Naive thymus-derived CD4-positive, alpha-beta T cell (primary cell): Measurements from ENCODE around the gene HDAC10. TPM values are rescaled to one million over a fixed set of nuclear protein-coding genes. Genes with fewer than 3 reads are reported as not detected.

Source experiments
- ATAC-seq: fragments of 150-1000 bp; cut with Tn5 transposase; 2 replicates; pipeline ENCODE4 v1.10.0; 2021; ENCODE audit warnings: mild to moderate bottlenecking, moderate library complexity
- CTCF ChIA-PET: fragments of 350-600 bp; sonication (Branson Sonifier 250); formaldehyde crosslinking; loops from one replicate; lab custom pipeline; 2021; ENCODE audit warnings: antibody characterized with exemption; lab: Charles Lee
- POLR2A ChIA-PET: fragments of 350-600 bp; sonication (Branson Sonifier 250); formaldehyde crosslinking; loops from one replicate; lab custom pipeline; 2021; ENCODE audit warnings: antibody characterized with exemption, inconsistent platforms; lab: Charles Lee
- DNase-seq, 9 donors: peaks; one replicate each; pipeline versions ENCODE4 v3.0.0 to v3.0.0-alpha.2; 2020 to 2022; ENCODE audit warnings: mixed read lengths in 1 of 9
- H3K27ac ChIP-seq: one replicate; pipeline ENCODE4 v1.7.0; 2013; ENCODE audit warnings: mild to moderate bottlenecking, low read depth, low read length, moderate library complexity
- H3K27me3 ChIP-seq, 2 donors: one replicate each; pipeline ENCODE4 v1.7.0; 2013; ENCODE audit warnings: low read length in 2 of 2, mild to moderate bottlenecking in 2 of 2, moderate library complexity in 2 of 2; ENCODE audit not compliant: control insufficient read depth in 2 of 2, insufficient read depth in 2 of 2
- H3K36me3 ChIP-seq, 3 experiments: 1 replicate in 2 of 3; 2 replicates in 1 of 3; pipeline ENCODE4 v1.7.0; 2013; ENCODE audit warnings: low read length in 3 of 3, mild to moderate bottlenecking in 3 of 3, moderate library complexity in 1 of 3; ENCODE audit not compliant: insufficient read depth in 3 of 3, control insufficient read depth in 2 of 3
- H3K4me1 ChIP-seq, 2 donors: one replicate each; pipeline ENCODE4 v1.7.0; 2013; ENCODE audit warnings: low read length in 2 of 2, mild to moderate bottlenecking in 2 of 2, moderate library complexity in 1 of 2; ENCODE audit not compliant: control insufficient read depth in 2 of 2, insufficient read depth in 2 of 2
- H3K4me3 ChIP-seq: 2 replicates; pipeline ENCODE4 v1.7.0; 2013; ENCODE audit warnings: mild to moderate bottlenecking, low read length
- H3K9me3 ChIP-seq, 3 experiments: 1 replicate in 2 of 3; 2 replicates in 1 of 3; pipeline ENCODE4 v1.7.0; 2013; ENCODE audit warnings: low read length in 3 of 3; ENCODE audit not compliant: control insufficient read depth in 2 of 3
- H3K27ac Mint-ChIP-seq, 9 donors: one replicate each; pipeline ENCODE4 v1.8.0; 2020 to 2022; ENCODE audit warnings: mixed read lengths in 9 of 9, mild to moderate bottlenecking in 8 of 9, moderate library complexity in 5 of 9, inconsistent platforms in 2 of 9
- H3K27me3 Mint-ChIP-seq, 5 donors: one replicate each; pipeline ENCODE4 v1.8.0; 2021 to 2022; ENCODE audit warnings: mixed read lengths in 5 of 5, mild to moderate bottlenecking in 1 of 5
- H3K36me3 Mint-ChIP-seq, 5 donors: one replicate each; pipeline ENCODE4 v1.8.0; 2020 to 2022; ENCODE audit warnings: mixed read lengths in 5 of 5, mild to moderate bottlenecking in 3 of 5, inconsistent platforms in 1 of 5
- H3K4me1 Mint-ChIP-seq, 7 donors: one replicate each; pipeline ENCODE4 v1.8.0; 2020 to 2022; ENCODE audit warnings: mixed read lengths in 7 of 7, mild to moderate bottlenecking in 3 of 7, inconsistent platforms in 1 of 7
- H3K4me3 Mint-ChIP-seq, 10 donors: one replicate each; pipeline ENCODE4 v1.8.0; 2020 to 2022; ENCODE audit warnings: mild to moderate bottlenecking in 10 of 10, mixed read lengths in 10 of 10, moderate library complexity in 6 of 10, inconsistent platforms in 2 of 10
- H3K9me3 Mint-ChIP-seq, 11 donors: one replicate each; pipeline ENCODE4 v1.8.0; 2020 to 2022; ENCODE audit warnings: mixed read lengths in 11 of 11, mild to moderate bottlenecking in 4 of 11, inconsistent platforms in 1 of 11, moderate library complexity in 1 of 11
- intact Hi-C, 2 donors: fragments of 100-400 bp; cut with micrococcal nuclease; formaldehyde crosslinking; loops; one replicate each; pipeline ENCODE4 v1.15.1; 2023
- polyA plus RNA-seq, 2 donors: library from polyadenylated mRNA; unstranded; fragments of 300-500 nt; fragmentation: Illumina TruSeq; gene quantifications; one replicate each; pipeline ENCODE4 v1.2.3, GENCODE V29; 2021
- total RNA-seq, 6 experiments: library from RNA in 5 of 6; stranded (reverse) in 5 of 6; gene quantifications; 1 replicate in 5 of 6; 2 replicates in 1 of 6; pipeline ENCODE4 v1.2.3 and lab custom pipeline; 2021 to 2026

The HDAC10 gene
- total RNA-seq, result 100 to 1,000 TPM in 3 of 5 experiments, 10 to 100 TPM in 2; 95.9 to 139 (median 105) TPM
- 1 to 10 TPM; 7.1 to 9.8 TPM for polyA plus RNA-seq
- total RNA-seq (lab: John Stamatoyannopoulos, UW), result 2.6 reads per million, percentile 13 among the genes with 10 or more reads in this experiment

GRCh38 chr22:50250555-50251476 is at the start of gene HDAC10:
TSS of gene HDAC10 (minus strand) at chr22:50251265. CDS start at chr22:50251032, 233 bp downstream.
- DNase-seq (peak; percentile 60 to 86 (median 71)), ATAC-seq (peak; percentile 78)
- Histone ChIP-seq H3K4me1 (peaks cover 25 to 38% of the 10 kb centered on the region in 2 donors), H3K4me3 (peak within 1 kb of the TSS; percentile 71), H3K27me3 (no peaks in the 10 kb centered on the region), H3K9me3 (no peaks in the 10 kb centered on the region), H3K36me3 (peaks cover 0 to 32% (median 0%) of the 10 kb centered on the region in 3 experiments), H3K27ac (peak within 1 kb of the TSS; percentile 71)
- intact Hi-C loops, result loop anchor here (1.0 to 5.0 kb wide), 4 partner anchors 10 to 276 kb away; partner anchors contain the start of genes MAPK11 (in 1 of the 2) and SCO2 (in 1 of the 2)
- H3K36me3 Mint-ChIP-seq, result peaks cover 0 to 3% (median 0%) of the 10 kb centered on the region in 5 donors
- H3K9me3 Mint-ChIP-seq, result no peaks in the 10 kb centered on the region
- H3K27me3 Mint-ChIP-seq, result no peaks in the 10 kb centered on the region
- peaks cover 4 to 26% (median 17%) of the 10 kb centered on the region in 7 donors for H3K4me1 Mint-ChIP-seq
- ChIA-PET POLR2A (interaction anchor here (0.8 to 3.6 kb wide), 17 partner anchors 8 to 373 kb away, joined by 3 to 24 read pairs (median 5); partner anchors contain the start of genes NCAPH2 and SCO2), CTCF (interaction anchor here (0.6 to 2.6 kb wide), 12 partner anchors 8 to 441 kb away, joined by 3 to 18 read pairs (median 4); partner anchors contain the start of genes LMF2, NCAPH2 and SCO2)
- peak within 1 kb of the TSS; percentile 61 to 88 (median 80) for H3K4me3 Mint-ChIP-seq
- H3K27ac Mint-ChIP-seq, result peak within 1 kb of the TSS in 7 of 9 donors; percentile 31 to 80 (median 65)

DNA sequence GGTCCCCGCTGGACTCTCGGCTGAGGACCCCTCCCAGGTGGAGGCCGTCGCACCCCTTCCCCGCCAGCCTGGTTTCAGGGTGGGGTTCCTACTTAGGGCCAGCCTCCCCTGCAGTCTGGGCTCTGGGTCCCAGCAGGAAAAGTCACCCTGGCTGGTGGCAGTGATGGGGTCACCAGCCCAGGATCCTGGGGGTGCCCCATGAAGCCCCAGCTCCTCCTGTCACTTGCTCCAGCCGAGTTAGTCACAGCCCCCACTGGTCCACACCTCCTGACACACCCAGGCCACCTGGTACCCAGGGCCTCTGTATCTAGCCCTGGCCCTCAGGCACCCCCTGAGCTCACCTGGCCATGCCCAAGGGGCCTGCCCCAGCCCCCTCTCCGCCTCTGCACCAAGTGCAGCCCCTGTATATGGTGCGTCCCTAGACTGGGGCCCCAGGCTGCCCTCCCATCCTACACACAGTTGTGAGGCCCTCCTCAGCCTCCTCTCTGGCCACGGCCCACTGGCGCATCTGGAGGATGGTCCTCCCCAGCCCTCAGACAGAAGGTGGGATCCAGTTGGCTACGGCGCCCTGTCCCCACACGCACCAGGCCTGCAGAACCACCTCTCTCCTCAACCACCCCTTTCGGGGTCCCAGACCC is 49.7 kb upstream of the HDAC10 start:
- Histone ChIP-seq H3K4me1 (no peaks in the 10 kb centered on the region), H3K4me3 (no peak overlapping the region), H3K27ac (no peak overlapping the region), H3K9me3 (no peaks in the 10 kb centered on the region), H3K36me3 (no peaks in the 10 kb centered on the region), H3K27me3 (no peaks in the 10 kb centered on the region)
- DNase-seq, result no peak
- peaks cover 0 to 6% (median 0%) of the 10 kb centered on the region in 7 donors for H3K4me1 Mint-ChIP-seq
- H3K36me3 Mint-ChIP-seq, result no peaks in the 10 kb centered on the region
- no peak overlapping the region for H3K27ac Mint-ChIP-seq
- no peaks in the 10 kb centered on the region for H3K9me3 Mint-ChIP-seq
- H3K4me3 Mint-ChIP-seq, result peak overlapping the region in 1 of 10 donors; percentile 42
- intact Hi-C loops, result no loop called here
- H3K27me3 Mint-ChIP-seq, result peaks cover 4 to 24% (median 14%) of the 10 kb centered on the region in 5 donors
- ChIA-PET POLR2A (no interaction called here), CTCF (interaction anchor here (0.6 kb wide), 1 partner anchor 22 kb away, joined by 3 read pairs; no protein-coding TSS in a partner anchor)
- ATAC-seq, result no peak

GRCh38 chr22:50299785-50300619 is 48.9 kb upstream of the HDAC10 start:
- CTCF ChIA-PET, result interaction anchor here (0.6 kb wide), 1 partner anchor 23 kb away, joined by 3 read pairs; no protein-coding TSS in a partner anchor
- H3K36me3 ChIP-seq, result no peaks in the 10 kb centered on the region
- ATAC-seq (no peak), DNase-seq (no peak)
- Mint-ChIP-seq H3K4me1 (peaks cover 0 to 6% (median 0%) of the 10 kb centered on the region in 7 donors), H3K36me3 (no peaks in the 10 kb centered on the region), H3K27me3 (peaks cover 4 to 23% (median 17%) of the 10 kb centered on the region in 5 donors), H3K9me3 (no peaks in the 10 kb centered on the region), H3K27ac (no peak overlapping the region), H3K4me3 (peak overlapping the region in 1 of 10 donors; percentile 12)
- no peaks in the 10 kb centered on the region for H3K9me3 ChIP-seq
- no peaks in the 10 kb centered on the region for H3K4me1 ChIP-seq
- H3K27me3 ChIP-seq, result no peaks in the 10 kb centered on the region
- no peak overlapping the region for H3K4me3 ChIP-seq
- H3K27ac ChIP-seq, result no peak overlapping the region
- intact Hi-C loops, result no loop called here
- POLR2A ChIA-PET, result no interaction called here

GRCh38 chr22:50298937-50299784 is 48.1 kb upstream of the HDAC10 start:
- Histone ChIP-seq H3K9me3 (no peaks in the 10 kb centered on the region), H3K27ac (no peak overlapping the region), H3K4me3 (no peak overlapping the region), H3K36me3 (no peaks in the 10 kb centered on the region), H3K27me3 (no peaks in the 10 kb centered on the region), H3K4me1 (no peaks in the 10 kb centered on the region)
- no peaks in the 10 kb centered on the region for H3K9me3 Mint-ChIP-seq
- ATAC-seq, result no peak
- peaks cover 0 to 6% (median 0%) of the 10 kb centered on the region in 7 donors for H3K4me1 Mint-ChIP-seq
- intact Hi-C loops, result no loop called here
- ChIA-PET CTCF (no interaction called here), POLR2A (no interaction called here)
- H3K27me3 Mint-ChIP-seq, result peaks cover 1 to 22% (median 13%) of the 10 kb centered on the region in 5 donors
- DNase-seq, result no peak
- peak overlapping the region in 1 of 10 donors; percentile 64 for H3K4me3 Mint-ChIP-seq
- H3K36me3 Mint-ChIP-seq, result no peaks in the 10 kb centered on the region
- H3K27ac Mint-ChIP-seq, result no peak overlapping the region

GRCh38 chr22:50298266-50298637 is 47.2 kb upstream of the HDAC10 start:
- Histone ChIP-seq H3K4me3 (no peak overlapping the region), H3K36me3 (no peaks in the 10 kb centered on the region), H3K4me1 (no peaks in the 10 kb centered on the region), H3K27me3 (no peaks in the 10 kb centered on the region), H3K9me3 (no peaks in the 10 kb centered on the region), H3K27ac (no peak overlapping the region)
- intact Hi-C loops, result no loop called here
- H3K4me3 Mint-ChIP-seq, result peak overlapping the region in 1 of 10 donors; percentile 64
- no peaks in the 10 kb centered on the region for H3K36me3 Mint-ChIP-seq
- peaks cover 0 to 22% (median 12%) of the 10 kb centered on the region in 5 donors for H3K27me3 Mint-ChIP-seq
- POLR2A ChIA-PET, result no interaction called here
- no peak overlapping the region for H3K27ac Mint-ChIP-seq
- no peaks in the 10 kb centered on the region for H3K9me3 Mint-ChIP-seq
- peaks cover 0 to 6% (median 0%) of the 10 kb centered on the region in 7 donors for H3K4me1 Mint-ChIP-seq
- ATAC-seq (no peak), DNase-seq (no peak)
- CTCF ChIA-PET, result no interaction called here
